T-helper 2 cell treated with Interferon-gamma antibody and Interleukin-4, amounts not matched to agents 5 μg/mL and 100 μg/mL, for 36 hours (primary cell): ENCODE results near the gene CDC123.
"Not testable (repeated sequence)": the region's sequence is repeated elsewhere in the genome, so short reads cannot be mapped to it uniquely, and the experiment has no call there.

Experiments
- DNase-seq: peaks from one replicate; pipeline ENCODE4 v3.0.0; 2021; ENCODE audit warnings: low spot score
- H3K27ac Mint-ChIP-seq: one replicate; pipeline ENCODE4 v1.8.0; 2021; ENCODE audit warnings: mild to moderate bottlenecking, mixed read lengths
- H3K27me3 Mint-ChIP-seq: one replicate; pipeline ENCODE4 v1.8.0; 2021; ENCODE audit warnings: low read depth, mixed read lengths
- H3K36me3 Mint-ChIP-seq: one replicate; pipeline ENCODE4 v1.8.0; 2021; ENCODE audit warnings: low read depth, mixed read lengths
- H3K4me1 Mint-ChIP-seq: one replicate; pipeline ENCODE4 v1.8.0; 2021; ENCODE audit warnings: low read depth, mixed read lengths
- H3K4me3 Mint-ChIP-seq: one replicate; pipeline ENCODE4 v1.8.0; 2022; ENCODE audit warnings: mild to moderate bottlenecking, moderate library complexity, mixed read lengths
- H3K9me3 Mint-ChIP-seq: one replicate; pipeline ENCODE4 v1.8.0; 2021; ENCODE audit warnings: mixed read lengths

CDC123 gene

DNA sequence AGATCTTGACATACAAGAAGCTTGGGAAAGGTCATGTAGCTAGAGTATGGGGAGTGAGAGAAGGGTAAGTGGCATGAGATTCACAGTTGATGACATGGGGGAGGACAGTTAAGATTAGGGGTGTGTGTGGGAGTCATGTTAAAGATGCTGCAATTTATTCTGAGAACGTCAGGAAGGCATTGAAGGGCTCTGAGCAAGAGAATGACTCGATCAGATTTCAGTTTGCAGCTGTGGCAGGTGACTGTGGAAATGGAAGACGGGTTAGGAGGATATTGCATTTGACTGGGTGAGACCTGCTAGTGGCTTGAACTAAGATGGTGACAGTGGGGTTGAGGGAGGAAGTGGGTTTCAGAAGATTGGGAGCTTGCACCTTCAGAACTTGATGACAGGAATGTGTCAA, 5.6 kb downstream of the CDC123 start:
- Mint-ChIP-seq H3K4me3 (peak overlapping the region; percentile 32), H3K36me3 (peaks cover 39% of the 10 kb centered on the region), H3K9me3 (no peaks in the 10 kb centered on the region), H3K27ac (peak overlapping the region; percentile 46), H3K27me3 (no peaks in the 10 kb centered on the region), H3K4me1 (peaks cover 32% of the 10 kb centered on the region)
- peak; percentile 28 for DNase-seq

GRCh38 chr10:12202226-12202625, 6.2 kb downstream of the CDC123 start:
- no peak for DNase-seq
- H3K4me1 Mint-ChIP-seq, result peaks cover 34% of the 10 kb centered on the region
- H3K36me3 Mint-ChIP-seq, result peaks cover 42% of the 10 kb centered on the region
- no peaks in the 10 kb centered on the region for H3K27me3 Mint-ChIP-seq
- no peak overlapping the region for H3K27ac Mint-ChIP-seq
- H3K9me3 Mint-ChIP-seq, result no peaks in the 10 kb centered on the region
- H3K4me3 Mint-ChIP-seq, result no peak overlapping the region

GRCh38 chr10:12205082-12205481, 9.1 kb downstream of the CDC123 start:
- Mint-ChIP-seq H3K9me3 (no peaks in the 10 kb centered on the region), H3K27ac (peak overlapping the region; percentile 0), H3K4me3 (no peak overlapping the region), H3K36me3 (peaks cover 49% of the 10 kb centered on the region), H3K27me3 (no peaks in the 10 kb centered on the region), H3K4me1 (peaks cover 26% of the 10 kb centered on the region)
- DNase-seq, result no peak

DNA sequence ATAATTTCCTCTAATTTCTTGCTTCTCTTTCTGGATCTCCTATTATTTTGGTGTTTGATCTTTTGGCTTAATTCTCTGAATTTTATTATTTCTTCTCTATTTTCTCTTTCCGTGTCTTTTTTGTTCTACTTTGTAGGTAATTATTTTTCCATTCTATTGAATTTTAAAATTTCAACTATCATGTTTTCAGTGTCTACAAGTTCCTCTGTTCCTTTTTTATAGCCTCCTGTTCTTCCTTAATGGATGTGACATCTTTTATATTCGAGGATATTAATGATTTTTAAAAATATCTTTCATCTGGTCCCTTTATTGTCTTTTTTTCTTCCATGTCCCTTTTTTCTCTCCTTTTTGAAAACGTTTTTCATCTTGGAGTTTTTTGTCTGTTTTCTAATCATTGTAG, 11.1 kb downstream of the CDC123 start:
- Mint-ChIP-seq H3K27ac (no peak overlapping the region), H3K9me3 (no peaks in the 10 kb centered on the region), H3K4me3 (no peak overlapping the region), H3K27me3 (no peaks in the 10 kb centered on the region), H3K4me1 (peaks cover 18% of the 10 kb centered on the region), H3K36me3 (peaks cover 47% of the 10 kb centered on the region)
- DNase-seq, result no peak

GRCh38 chr10:12208460-12208859, 12.5 kb downstream of the CDC123 start:
- Mint-ChIP-seq H3K27ac (no peak overlapping the region), H3K9me3 (no peaks in the 10 kb centered on the region), H3K27me3 (no peaks in the 10 kb centered on the region), H3K4me1 (peaks cover 16% of the 10 kb centered on the region), H3K4me3 (no peak overlapping the region), H3K36me3 (peaks cover 47% of the 10 kb centered on the region)
- no peak for DNase-seq

DNA sequence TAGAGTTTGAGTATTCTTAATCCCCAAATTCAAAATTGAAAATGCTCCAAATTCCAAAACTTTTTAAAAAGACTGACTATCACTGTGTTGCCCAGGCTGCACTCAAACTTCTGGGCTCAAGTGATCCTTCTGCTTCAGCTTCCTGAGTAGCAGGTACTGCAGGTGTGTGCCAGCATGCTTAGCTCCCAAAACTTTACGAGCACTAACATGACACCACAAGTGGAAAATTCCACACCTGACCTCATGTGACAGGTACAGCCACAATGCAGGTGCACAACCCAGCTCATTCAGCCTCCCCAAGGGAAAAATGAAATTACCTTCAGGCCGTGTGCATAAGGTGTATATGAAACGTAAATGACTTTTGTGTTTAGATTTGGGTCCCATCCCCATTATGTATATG, 16.5 kb downstream of the CDC123 start:
- Mint-ChIP-seq H3K27ac (no peak overlapping the region), H3K27me3 (no peaks in the 10 kb centered on the region), H3K4me3 (no peak overlapping the region), H3K36me3 (peaks cover 53% of the 10 kb centered on the region), H3K4me1 (peaks cover 16% of the 10 kb centered on the region), H3K9me3 (no peaks in the 10 kb centered on the region)
- DNase-seq, result no peak

GRCh38 chr10:12213621-12214020, 17.6 kb downstream of the CDC123 start:
- no peaks in the 10 kb centered on the region for H3K9me3 Mint-ChIP-seq

GRCh38 chr10:12214093-12214492, 18.1 kb downstream of the CDC123 start:
- Mint-ChIP-seq H3K36me3 (peaks cover 50% of the 10 kb centered on the region), H3K27ac (no peak overlapping the region), H3K27me3 (no peaks in the 10 kb centered on the region), H3K9me3 (no peaks in the 10 kb centered on the region), H3K4me3 (no peak overlapping the region), H3K4me1 (peaks cover 11% of the 10 kb centered on the region)
- no peak for DNase-seq

More at GRCh38 chr10:12213621-12214020, 17.6 kb downstream of the CDC123 start:
- DNase-seq, result no peak
- Mint-ChIP-seq H3K27me3 (no peaks in the 10 kb centered on the region), H3K36me3 (peaks cover 49% of the 10 kb centered on the region), H3K4me3 (no peak overlapping the region), H3K27ac (no peak overlapping the region), H3K4me1 (peaks cover 16% of the 10 kb centered on the region)

DNA sequence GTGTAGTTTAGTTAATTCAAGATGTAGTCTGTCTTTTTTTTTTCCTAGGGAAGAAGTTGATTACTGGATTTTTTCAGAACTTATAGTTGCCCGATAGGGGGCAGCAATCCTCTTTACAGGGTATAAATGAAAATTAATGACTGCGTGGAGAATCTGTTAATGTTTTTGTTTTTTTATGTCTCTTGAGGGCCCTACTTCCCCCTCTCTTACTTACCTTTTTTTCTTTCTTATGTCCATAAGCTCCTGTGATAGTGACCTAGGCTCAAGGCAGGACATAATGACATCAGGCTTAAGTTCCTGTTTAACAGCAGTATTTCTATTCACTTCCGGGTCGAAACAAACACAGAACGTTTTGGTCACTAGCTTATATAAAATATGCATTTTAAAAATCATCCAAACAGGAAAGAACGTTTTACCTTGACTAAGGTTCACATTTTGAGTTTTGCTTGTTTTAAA, 18.8 kb downstream of the CDC123 start:
- Mint-ChIP-seq H3K4me1 (peaks cover 9% of the 10 kb centered on the region), H3K27ac (peak overlapping the region; percentile 85), H3K4me3 (peak overlapping the region; percentile 57), H3K36me3 (peaks cover 48% of the 10 kb centered on the region), H3K27me3 (no peaks in the 10 kb centered on the region), H3K9me3 (no peaks in the 10 kb centered on the region)
- peak; percentile 18 for DNase-seq

DNA sequence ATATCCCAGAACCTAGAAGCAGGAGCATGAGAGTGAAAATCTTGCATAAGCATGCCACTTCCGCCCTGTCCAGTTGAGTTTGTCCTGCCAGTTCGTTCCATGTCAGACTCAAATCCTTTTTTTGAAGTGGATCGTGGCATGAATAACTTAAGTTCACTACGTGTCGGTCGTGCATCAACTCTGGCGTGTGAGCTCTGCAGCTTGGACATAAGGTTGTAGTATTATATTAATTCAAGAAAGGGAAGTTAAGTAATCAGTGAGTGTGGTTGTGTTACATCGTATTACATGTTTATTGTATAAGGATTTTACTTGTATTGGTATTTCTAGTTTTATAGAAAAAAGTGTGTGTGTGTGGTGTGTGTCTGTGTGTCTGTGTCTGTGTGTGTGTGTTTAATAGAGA, 23.0 kb downstream of the CDC123 start:
- DNase-seq, result no peak
- Mint-ChIP-seq H3K4me1 (peaks cover 11% of the 10 kb centered on the region), H3K4me3 (no peak overlapping the region), H3K27me3 (no peaks in the 10 kb centered on the region), H3K36me3 (peaks cover 52% of the 10 kb centered on the region), H3K27ac (no peak overlapping the region), H3K9me3 (no peaks in the 10 kb centered on the region)

DNA sequence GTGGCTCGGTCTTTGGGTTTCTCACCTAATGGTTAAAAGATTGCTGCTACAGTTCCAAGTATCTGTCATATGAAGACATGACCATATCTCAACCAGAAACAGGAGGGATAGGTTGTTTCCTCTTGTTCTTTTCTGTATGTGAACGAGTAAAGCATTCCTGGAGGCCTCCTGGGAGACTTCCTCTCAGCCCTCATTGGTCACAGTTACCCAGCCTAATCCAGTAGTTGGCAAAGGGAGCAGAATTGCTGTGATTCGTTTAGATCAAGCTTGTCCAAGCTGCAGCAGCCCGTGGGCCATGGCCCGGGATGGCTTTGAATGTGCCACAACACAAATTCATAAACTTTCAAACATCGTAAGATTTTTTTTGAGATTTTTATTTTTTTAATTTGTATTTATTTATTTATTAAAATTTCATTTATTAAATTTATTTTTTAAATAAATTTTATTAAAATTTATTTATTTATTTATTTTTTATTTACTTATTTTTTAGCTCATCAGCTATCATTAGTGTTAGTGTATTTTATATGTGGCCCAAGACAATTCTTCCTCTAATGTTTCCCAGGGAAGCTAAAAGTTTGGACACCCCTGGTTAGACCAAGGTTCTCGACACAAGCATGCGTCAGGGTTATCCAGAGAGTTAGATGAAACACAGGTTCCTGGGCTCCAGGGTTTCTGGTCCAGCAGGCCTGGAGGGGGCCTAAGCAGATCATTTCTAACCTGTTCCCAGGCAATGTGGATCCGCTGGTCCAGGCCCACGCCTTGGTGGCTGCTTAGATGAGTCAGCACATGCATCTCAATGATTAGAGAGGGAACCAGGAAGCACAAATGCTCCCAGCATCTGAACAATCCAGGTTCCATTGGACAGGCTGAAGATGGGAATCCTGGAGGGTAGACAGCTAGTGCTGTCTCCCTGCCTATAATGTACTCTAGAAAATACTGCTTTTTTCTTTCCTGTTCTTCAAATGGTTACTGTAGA, 25.6 kb downstream of the CDC123 start:
- Mint-ChIP-seq H3K27ac (peak overlapping the region; percentile 50), H3K36me3 (peaks cover 63% of the 10 kb centered on the region)
- no peak for DNase-seq

GRCh38 chr10:12225444-12225843, 29.5 kb downstream of the CDC123 start:
- Mint-ChIP-seq H3K9me3 (no peaks in the 10 kb centered on the region), H3K36me3 (peaks cover 59% of the 10 kb centered on the region), H3K4me1 (peaks cover 3% of the 10 kb centered on the region), H3K27ac (no peak overlapping the region), H3K4me3 (no peak overlapping the region), H3K27me3 (no peaks in the 10 kb centered on the region)
- no peak for DNase-seq

More for the DNA sequence above, 25.6 kb downstream of the CDC123 start:
- Mint-ChIP-seq H3K9me3 (no peaks in the 10 kb centered on the region), H3K27me3 (no peaks in the 10 kb centered on the region), H3K4me3 (no peak overlapping the region), H3K4me1 (peaks cover 3% of the 10 kb centered on the region)

DNA sequence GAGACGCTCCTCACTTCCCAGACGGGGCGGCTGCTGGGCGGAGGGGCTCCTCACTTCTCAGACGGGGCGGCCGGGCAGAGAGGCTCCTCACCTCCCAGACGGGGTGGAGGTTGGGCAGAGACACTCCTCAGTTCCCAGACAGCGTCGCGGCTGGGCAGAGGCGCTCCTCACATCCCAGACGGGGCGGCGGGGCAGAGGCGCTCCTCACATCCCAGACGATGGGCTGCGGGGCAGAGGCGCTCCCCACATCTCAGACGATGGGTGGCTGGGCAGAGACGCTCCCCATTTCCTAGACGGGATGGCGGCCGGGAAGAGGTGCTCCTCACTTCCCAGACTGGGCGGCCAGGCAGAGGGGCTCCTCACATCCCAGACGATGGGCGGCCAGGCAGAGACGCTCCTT, 30.4 kb downstream of the CDC123 start:
- DNase-seq, result not testable (repeated sequence)
- H3K36me3 Mint-ChIP-seq, result peaks cover 56% of the 10 kb centered on the region

DNA sequence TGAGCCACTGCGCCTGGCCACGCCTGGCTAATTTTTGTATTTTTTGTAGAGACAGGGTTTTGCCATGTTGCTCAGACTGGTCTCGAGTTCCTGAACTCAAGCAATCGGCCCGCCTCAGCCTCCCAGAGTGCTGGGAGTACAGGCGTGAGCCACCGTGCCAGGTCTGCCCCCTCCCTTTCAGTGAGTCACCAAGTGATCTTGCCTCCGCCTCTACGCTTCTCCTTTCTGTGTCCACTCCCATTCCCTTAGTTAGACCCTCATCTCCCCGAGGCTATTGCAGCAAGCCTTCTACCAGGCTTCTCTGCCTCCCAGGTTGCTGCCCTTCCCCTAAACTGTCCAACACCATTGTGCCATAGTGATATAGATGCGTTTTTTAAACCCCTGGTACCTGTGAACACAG, 32.9 kb downstream of the CDC123 start:
- Mint-ChIP-seq H3K4me3 (no peak overlapping the region), H3K27ac (no peak overlapping the region), H3K36me3 (peaks cover 54% of the 10 kb centered on the region), H3K27me3 (no peaks in the 10 kb centered on the region), H3K4me1 (no peaks in the 10 kb centered on the region), H3K9me3 (no peaks in the 10 kb centered on the region)
- no peak for DNase-seq

More for the DNA sequence above, 30.4 kb downstream of the CDC123 start:
- H3K9me3 Mint-ChIP-seq, H3K27me3 Mint-ChIP-seq, H3K4me3 Mint-ChIP-seq, H3K27ac Mint-ChIP-seq, H3K4me1 Mint-ChIP-seq: not testable (repeated sequence)
